Ishikawa (cell line): Measurements from ENCODE around the gene FOXP2.

ENCODE experiments used
- CEBPB ChIP-seq: IDR thresholded peaks from 2 replicates; pipeline ENCODE4 v1.6.1; 2012
- CREB1 ChIP-seq: IDR thresholded peaks from 2 replicates; pipeline ENCODE4 v1.6.1; 2012; ENCODE audit warnings: low read depth
- EGR1 ChIP-seq: IDR thresholded peaks from 2 replicates; pipeline ENCODE4 v1.6.1; 2012
- EP300 ChIP-seq: IDR thresholded peaks from 2 replicates; pipeline ENCODE4 v1.6.1; 2012; ENCODE audit warnings: borderline replicate concordance
- FOXM1 ChIP-seq: IDR thresholded peaks from 2 replicates; pipeline ENCODE4 v1.6.1; 2012; ENCODE audit warnings: low read depth, borderline replicate concordance
- NFIC ChIP-seq: IDR thresholded peaks from 2 replicates; pipeline ENCODE4 v1.6.1; 2012
- RAD21 ChIP-seq: IDR thresholded peaks from 2 replicates; pipeline ENCODE4 v1.6.1; 2012; ENCODE audit warnings: low read depth
- TAF1 ChIP-seq: IDR thresholded peaks from 2 replicates; pipeline ENCODE4 v1.6.1; 2012; ENCODE audit warnings: low read depth, mild to moderate bottlenecking
- TCF12 ChIP-seq: IDR thresholded peaks from 2 replicates; pipeline ENCODE4 v1.6.1; 2012; ENCODE audit warnings: low read depth
- TEAD4 ChIP-seq: IDR thresholded peaks from 2 replicates; pipeline ENCODE4 v1.6.1; 2012
- YY1 ChIP-seq: IDR thresholded peaks from 2 replicates; pipeline ENCODE4 v1.6.1; 2012; ENCODE audit warnings: low read depth
- ZBTB7A ChIP-seq: IDR thresholded peaks from 2 replicates; pipeline ENCODE4 v1.6.1; 2012; ENCODE audit warnings: low read depth
- TF ChIP-seq, protein P1 (sequence below): IDR thresholded peaks from 2 replicates; pipeline ENCODE4 v1.6.1; 2012; ENCODE audit warnings: low read depth, mild to moderate bottlenecking
- TF ChIP-seq, protein P2 (sequence below): IDR thresholded peaks from 2 replicates; pipeline ENCODE4 v1.6.1; 2012
- TF ChIP-seq, protein P3 (sequence below): IDR thresholded peaks from 2 replicates; pipeline ENCODE4 v1.6.1; 2012

Gene FOXP2

DNA sequence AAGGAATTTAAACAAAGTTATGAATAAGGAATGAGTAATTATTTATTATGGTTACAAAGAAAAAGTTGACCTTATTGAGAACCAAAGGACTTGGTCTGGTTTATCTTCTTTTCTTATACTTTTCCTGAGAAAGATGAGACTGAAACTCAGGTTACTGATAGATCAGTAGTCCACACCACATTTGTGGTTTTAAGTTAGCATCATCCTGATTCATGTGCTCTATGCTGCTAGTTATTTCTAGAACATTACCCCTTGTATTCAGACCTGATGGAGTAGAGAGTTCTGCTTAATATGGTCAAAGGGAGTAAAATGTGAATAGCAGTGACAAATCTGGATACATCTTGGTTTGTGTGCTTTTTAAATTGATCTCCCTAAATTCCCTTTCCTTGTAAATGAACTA lies 63.8 kb downstream of the FOXP2 start:
- TF ChIP-seq YY1 (no peak), FOXM1 (no peak), NFIC (no peak), RAD21 (no peak), TEAD4 (no peak), TAF1 (no peak), CREB1 (no peak), EP300 (no peak), CEBPB (no peak), EGR1 (no peak)
- TF ChIP-seq, protein P1, sequence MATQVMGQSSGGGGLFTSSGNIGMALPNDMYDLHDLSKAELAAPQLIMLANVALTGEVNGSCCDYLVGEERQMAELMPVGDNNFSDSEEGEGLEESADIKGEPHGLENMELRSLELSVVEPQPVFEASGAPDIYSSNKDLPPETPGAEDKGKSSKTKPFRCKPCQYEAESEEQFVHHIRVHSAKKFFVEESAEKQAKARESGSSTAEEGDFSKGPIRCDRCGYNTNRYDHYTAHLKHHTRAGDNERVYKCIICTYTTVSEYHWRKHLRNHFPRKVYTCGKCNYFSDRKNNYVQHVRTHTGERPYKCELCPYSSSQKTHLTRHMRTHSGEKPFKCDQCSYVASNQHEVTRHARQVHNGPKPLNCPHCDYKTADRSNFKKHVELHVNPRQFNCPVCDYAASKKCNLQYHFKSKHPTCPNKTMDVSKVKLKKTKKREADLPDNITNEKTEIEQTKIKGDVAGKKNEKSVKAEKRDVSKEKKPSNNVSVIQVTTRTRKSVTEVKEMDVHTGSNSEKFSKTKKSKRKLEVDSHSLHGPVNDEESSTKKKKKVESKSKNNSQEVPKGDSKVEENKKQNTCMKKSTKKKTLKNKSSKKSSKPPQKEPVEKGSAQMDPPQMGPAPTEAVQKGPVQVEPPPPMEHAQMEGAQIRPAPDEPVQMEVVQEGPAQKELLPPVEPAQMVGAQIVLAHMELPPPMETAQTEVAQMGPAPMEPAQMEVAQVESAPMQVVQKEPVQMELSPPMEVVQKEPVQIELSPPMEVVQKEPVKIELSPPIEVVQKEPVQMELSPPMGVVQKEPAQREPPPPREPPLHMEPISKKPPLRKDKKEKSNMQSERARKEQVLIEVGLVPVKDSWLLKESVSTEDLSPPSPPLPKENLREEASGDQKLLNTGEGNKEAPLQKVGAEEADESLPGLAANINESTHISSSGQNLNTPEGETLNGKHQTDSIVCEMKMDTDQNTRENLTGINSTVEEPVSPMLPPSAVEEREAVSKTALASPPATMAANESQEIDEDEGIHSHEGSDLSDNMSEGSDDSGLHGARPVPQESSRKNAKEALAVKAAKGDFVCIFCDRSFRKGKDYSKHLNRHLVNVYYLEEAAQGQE = no peak
- TF ChIP-seq, protein P2, sequence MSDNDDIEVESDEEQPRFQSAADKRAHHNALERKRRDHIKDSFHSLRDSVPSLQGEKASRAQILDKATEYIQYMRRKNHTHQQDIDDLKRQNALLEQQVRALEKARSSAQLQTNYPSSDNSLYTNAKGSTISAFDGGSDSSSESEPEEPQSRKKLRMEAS = no peak
- TF ChIP-seq, protein P3, sequence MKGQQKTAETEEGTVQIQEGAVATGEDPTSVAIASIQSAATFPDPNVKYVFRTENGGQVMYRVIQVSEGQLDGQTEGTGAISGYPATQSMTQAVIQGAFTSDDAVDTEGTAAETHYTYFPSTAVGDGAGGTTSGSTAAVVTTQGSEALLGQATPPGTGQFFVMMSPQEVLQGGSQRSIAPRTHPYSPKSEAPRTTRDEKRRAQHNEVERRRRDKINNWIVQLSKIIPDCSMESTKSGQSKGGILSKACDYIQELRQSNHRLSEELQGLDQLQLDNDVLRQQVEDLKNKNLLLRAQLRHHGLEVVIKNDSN = no peak

DNA sequence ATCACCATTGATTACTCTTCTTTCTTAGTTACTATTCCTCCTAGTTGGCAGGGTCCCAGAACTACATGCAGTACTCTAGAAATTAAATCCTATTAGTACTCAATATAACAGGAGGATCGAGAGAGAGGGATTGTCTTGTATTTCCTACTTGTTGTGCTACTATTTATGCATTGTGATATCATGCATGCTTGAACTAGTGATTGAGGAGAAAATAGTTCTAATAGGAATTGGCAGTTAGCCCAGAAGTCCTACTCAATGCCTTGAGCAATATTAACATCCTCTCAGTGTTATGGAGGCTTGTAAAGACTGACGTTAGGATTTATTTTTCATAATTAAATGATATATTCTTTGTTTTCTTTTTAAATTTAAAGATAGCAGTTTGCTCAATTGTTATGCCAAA lies 67.4 kb downstream of the FOXP2 start:
- no peak for TF ChIP-seq EP300
- no peak for TF ChIP-seq CEBPB
- no peak for TF ChIP-seq YY1
- no peak for TF ChIP-seq NFIC
- no peak for TF ChIP-seq RAD21
- TF ChIP-seq, protein P3 = no peak
- no peak for TF ChIP-seq EGR1
- TF ChIP-seq FOXM1 = no peak
- no peak for TF ChIP-seq TAF1
- TF ChIP-seq, protein P2 = no peak
- no peak for TF ChIP-seq ZBTB7A
- TF ChIP-seq, protein P1 = no peak
- TF ChIP-seq CREB1 = no peak
- no peak for TF ChIP-seq TCF12
- no peak for TF ChIP-seq TEAD4

DNA sequence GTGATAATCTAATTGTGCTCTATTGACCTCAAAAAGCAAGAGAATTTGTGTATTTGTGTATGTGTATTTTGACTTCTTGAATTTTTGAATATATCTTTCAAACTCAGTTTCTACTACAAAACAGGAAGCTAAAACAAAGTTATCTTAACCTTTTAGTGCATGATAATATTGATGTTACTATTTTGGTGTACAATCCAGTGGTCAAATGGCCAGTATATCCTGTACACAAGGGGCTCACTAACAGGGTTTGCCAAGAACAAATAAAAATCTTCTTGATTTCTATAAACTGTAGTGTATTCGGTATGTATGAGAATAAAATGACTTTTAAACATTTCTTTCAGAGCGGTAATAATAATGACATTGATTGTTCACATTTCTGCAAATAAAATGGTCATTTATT lies 69.6 kb downstream of the FOXP2 start:
- TF ChIP-seq TEAD4 = no peak
- TF ChIP-seq EGR1 = no peak
- no peak for TF ChIP-seq RAD21
- no peak for TF ChIP-seq NFIC
- TF ChIP-seq ZBTB7A = no peak
- TF ChIP-seq TAF1 = no peak
- no peak for TF ChIP-seq CEBPB
- no peak for TF ChIP-seq YY1
- no peak for TF ChIP-seq TCF12
- TF ChIP-seq, protein P2 = no peak
- TF ChIP-seq, protein P1 = no peak
- no peak for TF ChIP-seq EP300
- no peak for TF ChIP-seq FOXM1
- TF ChIP-seq CREB1 = no peak

DNA sequence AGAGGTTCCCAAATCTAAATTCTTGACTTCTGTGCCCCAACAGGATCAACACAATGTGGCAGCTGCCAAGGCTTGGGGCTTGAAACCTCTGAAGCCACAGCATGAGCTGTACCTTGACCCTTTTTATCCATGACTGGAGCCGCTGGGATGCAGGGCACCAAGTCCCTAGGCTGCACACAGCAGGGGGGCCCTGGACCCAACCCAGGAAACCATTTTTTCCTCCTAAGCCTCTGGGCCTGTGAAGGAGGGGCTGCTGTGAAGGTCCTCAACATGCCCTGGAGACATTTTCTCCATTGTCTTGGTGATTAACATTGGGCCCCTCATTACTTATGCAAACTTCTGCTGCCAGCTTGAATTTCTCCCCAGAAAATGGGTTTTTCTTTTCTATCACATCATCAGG lies 72.6 kb downstream of the FOXP2 start:
- TF ChIP-seq, protein P2 = no peak
- no peak for TF ChIP-seq FOXM1
- no peak for TF ChIP-seq TCF12
- TF ChIP-seq ZBTB7A = no peak
- TF ChIP-seq CREB1 = no peak
- TF ChIP-seq TEAD4 = no peak
